HepG2 (cell line): ENCODE data around the gene SPECC1L. TPM values are rescaled to one million over a fixed set of nuclear protein-coding genes. Genes with fewer than 3 reads are reported as not detected.

Source experiments
- CBX1 ChIP-seq: IDR thresholded peaks from one replicate; pipeline ENCODE4 v1.6.1; 2016; ENCODE audit warnings: antibody characterized with exemption, low read depth
- NFYB ChIP-seq: sonication (generic); formaldehyde crosslinking; IDR thresholded peaks from 2 replicates; pipeline ENCODE4 v1.4.0; 2020; ENCODE audit warnings: missing genetic modification reagents
- RORA ChIP-seq: sonication (generic); formaldehyde crosslinking; IDR thresholded peaks from 2 replicates; pipeline ENCODE4 v1.5.0; 2020; ENCODE audit warnings: mild to moderate bottlenecking, missing genetic modification reagents, moderate library complexity
- SP5 ChIP-seq: IDR thresholded peaks from 2 replicates; pipeline ENCODE4 v1.6.1; 2016; ENCODE audit warnings: low read depth, borderline replicate concordance
- TOE1 ChIP-seq: sonication (generic); formaldehyde crosslinking; IDR thresholded peaks from 2 replicates; pipeline ENCODE4 v1.4.0; 2020; ENCODE audit warnings: mild to moderate bottlenecking, missing genetic modification reagents
- ZNF337 ChIP-seq: sonication (generic); formaldehyde crosslinking; IDR thresholded peaks from 2 replicates; pipeline ENCODE4 v1.5.1; 2020; ENCODE audit warnings: missing genetic modification reagents, low read depth, mild to moderate bottlenecking, borderline replicate concordance
- polyA plus RNA-seq, 8 experiments: library from polyadenylated mRNA; depleted of rRNA in 3 of 8; stranded (reverse) in 7 of 8; unstranded in 1 of 8; fragments of >200 nt; fragmentation: Illumina TruSeq in 4 of 8; extraction: Trizol in 4 of 8; gene quantifications; 2 replicates each; pipeline versions ENCODE4 v1.2.1 to v1.2.3, GENCODE V29; 2011 to 2016; ENCODE audit warnings: low read depth in 4 of 8, missing spikeins in 1 of 8, mixed read lengths in 1 of 8; ENCODE audit not compliant: insufficient read depth in 1 of 8
- total RNA-seq, 5 experiments: library from RNA; depleted of rRNA; stranded (reverse); fragments of >200 nt; fragmentation: Illumina TruSeq; extraction: Trizol; gene quantifications; 2 replicates each; pipeline ENCODE4 v1.2.3, GENCODE V29; 2016; ENCODE audit warnings: low read depth in 1 of 5
- TF ChIP-seq, protein P1 (sequence below): sonication (generic); formaldehyde crosslinking; IDR thresholded peaks from 2 replicates; pipeline ENCODE4 v1.9.0; 2021; ENCODE audit warnings: mild to moderate bottlenecking, missing genetic modification reagents
- TF ChIP-seq, protein P2 (sequence below): sonication (generic); formaldehyde crosslinking; IDR thresholded peaks from 2 replicates; pipeline ENCODE4 v1.5.0; 2020; ENCODE audit warnings: missing genetic modification reagents
- TF ChIP-seq, protein P3 (sequence below): sonication (generic); formaldehyde crosslinking; IDR thresholded peaks from 2 replicates; pipeline ENCODE4 v1.4.0; 2020; ENCODE audit warnings: missing genetic modification reagents
- TF ChIP-seq, protein P4 (sequence below): sonication (generic); formaldehyde crosslinking; IDR thresholded peaks from 2 replicates; pipeline ENCODE4 v1.9.0; 2021; ENCODE audit warnings: missing genetic modification reagents, borderline replicate concordance

The SPECC1L gene
- total and polyA plus RNA-seq, 2 of the 13 experiments (the other 11 are each of a cell fraction or from before 2014, with no cell fraction given): 14.1 to 30.3 TPM

DNA sequence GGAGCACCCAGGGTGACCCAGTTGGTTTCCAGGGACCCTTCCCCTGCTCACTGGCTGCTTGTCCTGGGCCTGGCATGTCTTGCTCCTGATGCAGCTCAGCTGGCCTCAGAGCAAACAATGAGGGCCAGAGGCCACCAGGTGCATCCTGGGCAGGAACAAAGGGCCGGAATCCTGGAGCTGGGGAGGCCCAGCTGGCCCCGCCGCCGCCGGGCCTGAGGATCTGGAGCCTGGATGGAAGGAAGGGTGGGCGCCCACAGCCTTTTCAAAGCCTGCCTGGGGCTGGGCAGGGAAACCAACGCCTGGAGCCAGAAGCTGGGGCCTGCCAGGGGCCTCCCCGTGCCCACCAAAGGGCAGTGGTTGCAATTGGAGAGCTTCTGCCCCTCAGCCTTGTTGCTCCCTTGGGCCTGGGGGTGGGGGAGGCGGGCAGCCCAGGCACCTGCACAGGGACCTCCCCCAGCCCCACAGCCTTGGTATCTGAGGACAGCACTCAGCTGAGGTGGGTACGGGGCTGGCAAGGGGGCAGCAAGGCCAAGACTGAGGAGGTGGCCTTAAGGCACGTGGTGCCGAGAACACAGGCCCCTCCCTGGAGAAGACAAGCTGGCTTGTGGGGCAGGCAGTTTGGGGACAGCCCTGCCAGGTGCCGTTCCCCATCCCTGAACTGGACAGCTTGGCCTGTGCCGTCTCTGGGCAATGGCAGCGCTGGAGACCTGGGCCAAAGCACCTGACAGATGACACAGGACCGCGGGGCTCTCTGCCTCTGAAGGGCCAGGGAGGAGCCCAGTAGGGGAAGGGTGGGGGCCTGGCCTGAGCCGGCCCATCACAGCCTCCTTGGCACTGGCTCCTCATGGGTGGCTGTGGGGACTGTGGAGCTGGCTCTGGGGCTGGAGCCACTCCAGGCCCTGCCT is 149.7 kb downstream of the SPECC1L start (continued):
- TF ChIP-seq, protein P1, sequence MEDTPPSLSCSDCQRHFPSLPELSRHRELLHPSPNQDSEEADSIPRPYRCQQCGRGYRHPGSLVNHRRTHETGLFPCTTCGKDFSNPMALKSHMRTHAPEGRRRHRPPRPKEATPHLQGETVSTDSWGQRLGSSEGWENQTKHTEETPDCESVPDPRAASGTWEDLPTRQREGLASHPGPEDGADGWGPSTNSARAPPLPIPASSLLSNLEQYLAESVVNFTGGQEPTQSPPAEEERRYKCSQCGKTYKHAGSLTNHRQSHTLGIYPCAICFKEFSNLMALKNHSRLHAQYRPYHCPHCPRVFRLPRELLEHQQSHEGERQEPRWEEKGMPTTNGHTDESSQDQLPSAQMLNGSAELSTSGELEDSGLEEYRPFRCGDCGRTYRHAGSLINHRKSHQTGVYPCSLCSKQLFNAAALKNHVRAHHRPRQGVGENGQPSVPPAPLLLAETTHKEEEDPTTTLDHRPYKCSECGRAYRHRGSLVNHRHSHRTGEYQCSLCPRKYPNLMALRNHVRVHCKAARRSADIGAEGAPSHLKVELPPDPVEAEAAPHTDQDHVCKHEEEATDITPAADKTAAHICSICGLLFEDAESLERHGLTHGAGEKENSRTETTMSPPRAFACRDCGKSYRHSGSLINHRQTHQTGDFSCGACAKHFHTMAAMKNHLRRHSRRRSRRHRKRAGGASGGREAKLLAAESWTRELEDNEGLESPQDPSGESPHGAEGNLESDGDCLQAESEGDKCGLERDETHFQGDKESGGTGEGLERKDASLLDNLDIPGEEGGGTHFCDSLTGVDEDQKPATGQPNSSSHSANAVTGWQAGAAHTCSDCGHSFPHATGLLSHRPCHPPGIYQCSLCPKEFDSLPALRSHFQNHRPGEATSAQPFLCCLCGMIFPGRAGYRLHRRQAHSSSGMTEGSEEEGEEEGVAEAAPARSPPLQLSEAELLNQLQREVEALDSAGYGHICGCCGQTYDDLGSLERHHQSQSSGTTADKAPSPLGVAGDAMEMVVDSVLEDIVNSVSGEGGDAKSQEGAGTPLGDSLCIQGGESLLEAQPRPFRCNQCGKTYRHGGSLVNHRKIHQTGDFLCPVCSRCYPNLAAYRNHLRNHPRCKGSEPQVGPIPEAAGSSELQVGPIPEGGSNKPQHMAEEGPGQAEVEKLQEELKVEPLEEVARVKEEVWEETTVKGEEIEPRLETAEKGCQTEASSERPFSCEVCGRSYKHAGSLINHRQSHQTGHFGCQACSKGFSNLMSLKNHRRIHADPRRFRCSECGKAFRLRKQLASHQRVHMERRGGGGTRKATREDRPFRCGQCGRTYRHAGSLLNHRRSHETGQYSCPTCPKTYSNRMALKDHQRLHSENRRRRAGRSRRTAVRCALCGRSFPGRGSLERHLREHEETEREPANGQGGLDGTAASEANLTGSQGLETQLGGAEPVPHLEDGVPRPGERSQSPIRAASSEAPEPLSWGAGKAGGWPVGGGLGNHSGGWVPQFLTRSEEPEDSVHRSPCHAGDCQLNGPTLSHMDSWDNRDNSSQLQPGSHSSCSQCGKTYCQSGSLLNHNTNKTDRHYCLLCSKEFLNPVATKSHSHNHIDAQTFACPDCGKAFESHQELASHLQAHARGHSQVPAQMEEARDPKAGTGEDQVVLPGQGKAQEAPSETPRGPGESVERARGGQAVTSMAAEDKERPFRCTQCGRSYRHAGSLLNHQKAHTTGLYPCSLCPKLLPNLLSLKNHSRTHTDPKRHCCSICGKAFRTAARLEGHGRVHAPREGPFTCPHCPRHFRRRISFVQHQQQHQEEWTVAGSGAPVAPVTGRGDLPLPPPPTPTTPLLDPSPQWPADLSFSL (CRISPR knock-in tag): no peak
- TF ChIP-seq, protein P2, sequence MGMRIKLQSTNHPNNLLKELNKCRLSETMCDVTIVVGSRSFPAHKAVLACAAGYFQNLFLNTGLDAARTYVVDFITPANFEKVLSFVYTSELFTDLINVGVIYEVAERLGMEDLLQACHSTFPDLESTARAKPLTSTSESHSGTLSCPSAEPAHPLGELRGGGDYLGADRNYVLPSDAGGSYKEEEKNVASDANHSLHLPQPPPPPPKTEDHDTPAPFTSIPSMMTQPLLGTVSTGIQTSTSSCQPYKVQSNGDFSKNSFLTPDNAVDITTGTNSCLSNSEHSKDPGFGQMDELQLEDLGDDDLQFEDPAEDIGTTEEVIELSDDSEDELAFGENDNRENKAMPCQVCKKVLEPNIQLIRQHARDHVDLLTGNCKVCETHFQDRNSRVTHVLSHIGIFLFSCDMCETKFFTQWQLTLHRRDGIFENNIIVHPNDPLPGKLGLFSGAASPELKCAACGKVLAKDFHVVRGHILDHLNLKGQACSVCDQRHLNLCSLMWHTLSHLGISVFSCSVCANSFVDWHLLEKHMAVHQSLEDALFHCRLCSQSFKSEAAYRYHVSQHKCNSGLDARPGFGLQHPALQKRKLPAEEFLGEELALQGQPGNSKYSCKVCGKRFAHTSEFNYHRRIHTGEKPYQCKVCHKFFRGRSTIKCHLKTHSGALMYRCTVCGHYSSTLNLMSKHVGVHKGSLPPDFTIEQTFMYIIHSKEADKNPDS (CRISPR knock-in tag): no peak
- TF ChIP-seq SP5 (no peak), ZNF337 (CRISPR knock-in tag) (no peak), RORA (CRISPR knock-in tag) (no peak), TOE1 (no peak), NFYB (CRISPR knock-in tag) (no peak), CBX1 (no peak)
- TF ChIP-seq, protein P3, sequence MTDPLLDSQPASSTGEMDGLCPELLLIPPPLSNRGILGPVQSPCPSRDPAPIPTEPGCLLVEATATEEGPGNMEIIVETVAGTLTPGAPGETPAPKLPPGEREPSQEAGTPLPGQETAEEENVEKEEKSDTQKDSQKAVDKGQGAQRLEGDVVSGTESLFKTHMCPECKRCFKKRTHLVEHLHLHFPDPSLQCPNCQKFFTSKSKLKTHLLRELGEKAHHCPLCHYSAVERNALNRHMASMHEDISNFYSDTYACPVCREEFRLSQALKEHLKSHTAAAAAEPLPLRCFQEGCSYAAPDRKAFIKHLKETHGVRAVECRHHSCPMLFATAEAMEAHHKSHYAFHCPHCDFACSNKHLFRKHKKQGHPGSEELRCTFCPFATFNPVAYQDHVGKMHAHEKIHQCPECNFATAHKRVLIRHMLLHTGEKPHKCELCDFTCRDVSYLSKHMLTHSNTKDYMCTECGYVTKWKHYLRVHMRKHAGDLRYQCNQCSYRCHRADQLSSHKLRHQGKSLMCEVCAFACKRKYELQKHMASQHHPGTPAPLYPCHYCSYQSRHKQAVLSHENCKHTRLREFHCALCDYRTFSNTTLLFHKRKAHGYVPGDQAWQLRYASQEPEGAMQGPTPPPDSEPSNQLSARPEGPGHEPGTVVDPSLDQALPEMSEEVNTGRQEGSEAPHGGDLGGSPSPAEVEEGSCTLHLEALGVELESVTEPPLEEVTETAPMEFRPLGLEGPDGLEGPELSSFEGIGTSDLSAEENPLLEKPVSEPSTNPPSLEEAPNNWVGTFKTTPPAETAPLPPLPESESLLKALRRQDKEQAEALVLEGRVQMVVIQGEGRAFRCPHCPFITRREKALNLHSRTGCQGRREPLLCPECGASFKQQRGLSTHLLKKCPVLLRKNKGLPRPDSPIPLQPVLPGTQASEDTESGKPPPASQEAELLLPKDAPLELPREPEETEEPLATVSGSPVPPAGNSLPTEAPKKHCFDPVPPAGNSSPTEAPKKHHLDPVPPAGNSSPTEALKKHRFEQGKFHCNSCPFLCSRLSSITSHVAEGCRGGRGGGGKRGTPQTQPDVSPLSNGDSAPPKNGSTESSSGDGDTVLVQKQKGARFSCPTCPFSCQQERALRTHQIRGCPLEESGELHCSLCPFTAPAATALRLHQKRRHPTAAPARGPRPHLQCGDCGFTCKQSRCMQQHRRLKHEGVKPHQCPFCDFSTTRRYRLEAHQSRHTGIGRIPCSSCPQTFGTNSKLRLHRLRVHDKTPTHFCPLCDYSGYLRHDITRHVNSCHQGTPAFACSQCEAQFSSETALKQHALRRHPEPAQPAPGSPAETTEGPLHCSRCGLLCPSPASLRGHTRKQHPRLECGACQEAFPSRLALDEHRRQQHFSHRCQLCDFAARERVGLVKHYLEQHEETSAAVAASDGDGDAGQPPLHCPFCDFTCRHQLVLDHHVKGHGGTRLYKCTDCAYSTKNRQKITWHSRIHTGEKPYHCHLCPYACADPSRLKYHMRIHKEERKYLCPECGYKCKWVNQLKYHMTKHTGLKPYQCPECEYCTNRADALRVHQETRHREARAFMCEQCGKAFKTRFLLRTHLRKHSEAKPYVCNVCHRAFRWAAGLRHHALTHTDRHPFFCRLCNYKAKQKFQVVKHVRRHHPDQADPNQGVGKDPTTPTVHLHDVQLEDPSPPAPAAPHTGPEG (CRISPR knock-in tag): no peak
- TF ChIP-seq, protein P4, sequence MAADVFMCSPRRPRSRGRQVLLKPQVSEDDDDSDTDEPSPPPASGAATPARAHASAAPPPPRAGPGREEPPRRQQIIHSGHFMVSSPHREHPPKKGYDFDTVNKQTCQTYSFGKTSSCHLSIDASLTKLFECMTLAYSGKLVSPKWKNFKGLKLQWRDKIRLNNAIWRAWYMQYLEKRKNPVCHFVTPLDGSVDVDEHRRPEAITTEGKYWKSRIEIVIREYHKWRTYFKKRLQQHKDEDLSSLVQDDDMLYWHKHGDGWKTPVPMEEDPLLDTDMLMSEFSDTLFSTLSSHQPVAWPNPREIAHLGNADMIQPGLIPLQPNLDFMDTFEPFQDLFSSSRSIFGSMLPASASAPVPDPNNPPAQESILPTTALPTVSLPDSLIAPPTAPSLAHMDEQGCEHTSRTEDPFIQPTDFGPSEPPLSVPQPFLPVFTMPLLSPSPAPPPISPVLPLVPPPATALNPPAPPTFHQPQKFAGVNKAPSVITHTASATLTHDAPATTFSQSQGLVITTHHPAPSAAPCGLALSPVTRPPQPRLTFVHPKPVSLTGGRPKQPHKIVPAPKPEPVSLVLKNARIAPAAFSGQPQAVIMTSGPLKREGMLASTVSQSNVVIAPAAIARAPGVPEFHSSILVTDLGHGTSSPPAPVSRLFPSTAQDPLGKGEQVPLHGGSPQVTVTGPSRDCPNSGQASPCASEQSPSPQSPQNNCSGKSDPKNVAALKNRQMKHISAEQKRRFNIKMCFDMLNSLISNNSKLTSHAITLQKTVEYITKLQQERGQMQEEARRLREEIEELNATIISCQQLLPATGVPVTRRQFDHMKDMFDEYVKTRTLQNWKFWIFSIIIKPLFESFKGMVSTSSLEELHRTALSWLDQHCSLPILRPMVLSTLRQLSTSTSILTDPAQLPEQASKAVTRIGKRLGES (CRISPR knock-in tag): no peak
